ENCODE data around the gene IRF2BP1. TPM values are rescaled to one million over a fixed set of nuclear protein-coding genes. Genes with fewer than 3 reads are reported as not detected.

Gene IRF2BP1
- total RNA-seq, 1 donor = 25.7 TPM

GRCh38 chr19:45842198-45842597 is 43.7 kb downstream of the IRF2BP1 start:
- no peak for DNase-seq (ENCODE audit: low read depth)
- TF ChIP-seq CTCF (IDR thresholded peaks at IDR 0.05; ENCODE audit: insufficient read depth, low read length) = no peak
- no peak overlapping the region for H3K4me3 ChIP-seq (ENCODE audit: low read depth, low read length)

- DNase-seq (ENCODE audit: low read depth) = no peak
- no peak for TF ChIP-seq CTCF (IDR thresholded peaks at IDR 0.05; ENCODE audit: insufficient read depth, low read length)
- H3K4me3 ChIP-seq (ENCODE audit: low read depth, low read length) = no peak overlapping the region
These were observed 51.0 kb downstream of the IRF2BP1 start for GRCh38 chr19:45834970-45835369.

Other genes starting within 250 kb of the IRF2BP1 start
- gene EML2, start 246.7 kb downstream of the IRF2BP1 start, total RNA-seq (ENCODE audit: low replicate concordance) = 9.9 and 23.4 TPM in 2 replicates
- gene GIPR, start 217.9 kb downstream of the IRF2BP1 start, total RNA-seq (ENCODE audit: low replicate concordance) = 0.57 TPM in 1 of 2 replicates, not detected in the other
- 303 and 325 TPM in 2 replicates for gene SNRPD2, start 194.2 kb downstream of the IRF2BP1 start, total RNA-seq (ENCODE audit: low replicate concordance)
- 3.3 and 8.0 TPM in 2 replicates for gene QPCTL, start 193.5 kb downstream of the IRF2BP1 start, total RNA-seq (ENCODE audit: low replicate concordance)
- 6.6 and 6.8 TPM in 2 replicates for gene FBXO46, start 155.2 kb downstream of the IRF2BP1 start, total RNA-seq (ENCODE audit: low replicate concordance)
- gene MEIOSIN, start 152.7 kb downstream of the IRF2BP1 start, total RNA-seq (ENCODE audit: low replicate concordance) = not detected in 2 replicates
- 9.5 and 16.4 TPM in 2 replicates for gene SIX5, start 116.9 kb downstream of the IRF2BP1 start, total RNA-seq (ENCODE audit: low replicate concordance)
- 46.5 and 85.2 TPM in 2 replicates for gene DMPK, start 103.7 kb downstream of the IRF2BP1 start, total RNA-seq (ENCODE audit: low replicate concordance)
- gene DMWD, start 93.3 kb downstream of the IRF2BP1 start, total RNA-seq (ENCODE audit: low replicate concordance) = 28.6 and 41.4 TPM in 2 replicates
- gene RSPH6A, start 70.8 kb downstream of the IRF2BP1 start, total RNA-seq (ENCODE audit: low replicate concordance) = 0.18 TPM in 1 of 2 replicates, not detected in the other
- 21.3 and 38.1 TPM in 2 replicates for gene SYMPK, start 23.0 kb downstream of the IRF2BP1 start, total RNA-seq (ENCODE audit: low replicate concordance)
- gene FOXA3, start 21.8 kb downstream of the IRF2BP1 start, total RNA-seq (ENCODE audit: low replicate concordance) = not detected in 2 replicates
- 0.33 and 2.4 TPM in 2 replicates for gene MYPOP, start 16.5 kb upstream of the IRF2BP1 start, total RNA-seq (ENCODE audit: low replicate concordance)
- not detected in 2 replicates for gene NANOS2, start 28.6 kb upstream of the IRF2BP1 start, total RNA-seq (ENCODE audit: low replicate concordance)
- under 0.01 and 0.27 TPM in 2 replicates for gene NOVA2, start 87.7 kb upstream of the IRF2BP1 start, total RNA-seq (ENCODE audit: low replicate concordance)
- 5.4 and 5.7 TPM in 2 replicates for gene CCDC61, start 109.3 kb upstream of the IRF2BP1 start, total RNA-seq (ENCODE audit: low replicate concordance)
- not detected in 2 replicates for gene PGLYRP1, start 136.9 kb upstream of the IRF2BP1 start, total RNA-seq (ENCODE audit: low replicate concordance)
- 0.27 and 0.74 TPM in 2 replicates for gene IGFL4, start 154.9 kb upstream of the IRF2BP1 start, total RNA-seq (ENCODE audit: low replicate concordance)
- not detected in 2 replicates for gene IGFL3, start 238.5 kb upstream of the IRF2BP1 start, total RNA-seq (ENCODE audit: low replicate concordance)

Measured in fibroblast of the aortic adventitia (primary cell).